Measurements from ENCODE around the gene RPS23.

RPS23 gene

DNA sequence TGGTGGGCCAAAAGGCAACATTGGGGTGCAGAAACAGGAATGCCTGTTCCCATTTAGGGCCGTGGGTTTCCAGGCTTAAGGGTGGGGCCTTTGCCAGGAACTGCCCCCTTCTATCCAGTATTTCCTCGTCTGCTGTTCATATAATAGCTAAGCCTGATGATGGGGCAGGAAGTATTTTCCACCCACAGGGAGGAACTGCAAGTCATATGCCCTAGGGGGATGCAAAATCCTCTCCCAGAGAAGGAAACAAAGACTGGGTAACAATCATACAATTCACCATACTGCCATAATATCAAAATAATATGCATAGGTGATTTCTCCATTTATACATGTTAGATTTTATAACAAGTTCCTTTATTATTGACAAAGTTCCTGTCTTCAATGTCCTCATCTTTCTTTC, 20.5 kb upstream of the RPS23 start:
- H3K36me3 Mint-ChIP-seq, result peaks cover 2% of the 10 kb centered on the region
- no peak overlapping the region for H3K4me3 Mint-ChIP-seq
- no peaks in the 10 kb centered on the region for H3K9me3 Mint-ChIP-seq
- H3K27ac Mint-ChIP-seq, result no peak overlapping the region
- H3K4me1 Mint-ChIP-seq, result no peaks in the 10 kb centered on the region
- no peaks in the 10 kb centered on the region for H3K27me3 Mint-ChIP-seq

DNA sequence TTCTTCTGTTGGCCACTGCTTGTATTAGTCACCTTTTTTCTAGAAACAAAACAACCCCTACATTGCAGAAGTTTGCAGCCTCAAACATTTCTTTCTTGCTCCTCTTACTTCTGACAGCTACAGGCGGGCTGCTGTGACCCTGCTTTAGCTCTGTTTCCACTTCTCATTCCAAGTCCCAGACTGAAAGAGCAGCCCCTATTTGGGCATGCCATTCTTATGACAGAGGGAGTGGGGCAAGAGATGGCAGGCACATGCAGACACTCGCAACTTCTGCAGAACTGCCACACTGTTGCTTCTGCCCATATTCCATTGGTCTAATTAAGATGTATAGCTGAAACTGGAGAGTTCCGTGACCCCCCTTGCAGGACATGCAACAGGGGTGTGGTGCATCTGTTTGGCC, 19.6 kb upstream of the RPS23 start:
- Mint-ChIP-seq H3K36me3 (peaks cover 2% of the 10 kb centered on the region), H3K9me3 (no peaks in the 10 kb centered on the region), H3K4me3 (no peak overlapping the region), H3K27ac (no peak overlapping the region), H3K27me3 (no peaks in the 10 kb centered on the region), H3K4me1 (no peaks in the 10 kb centered on the region)

GRCh38 chr5:82296929-82297328, 18.8 kb upstream of the RPS23 start:
- Mint-ChIP-seq H3K27me3 (no peaks in the 10 kb centered on the region), H3K9me3 (no peaks in the 10 kb centered on the region), H3K4me3 (no peak overlapping the region), H3K4me1 (no peaks in the 10 kb centered on the region), H3K36me3 (peaks cover 2% of the 10 kb centered on the region), H3K27ac (no peak overlapping the region)

DNA sequence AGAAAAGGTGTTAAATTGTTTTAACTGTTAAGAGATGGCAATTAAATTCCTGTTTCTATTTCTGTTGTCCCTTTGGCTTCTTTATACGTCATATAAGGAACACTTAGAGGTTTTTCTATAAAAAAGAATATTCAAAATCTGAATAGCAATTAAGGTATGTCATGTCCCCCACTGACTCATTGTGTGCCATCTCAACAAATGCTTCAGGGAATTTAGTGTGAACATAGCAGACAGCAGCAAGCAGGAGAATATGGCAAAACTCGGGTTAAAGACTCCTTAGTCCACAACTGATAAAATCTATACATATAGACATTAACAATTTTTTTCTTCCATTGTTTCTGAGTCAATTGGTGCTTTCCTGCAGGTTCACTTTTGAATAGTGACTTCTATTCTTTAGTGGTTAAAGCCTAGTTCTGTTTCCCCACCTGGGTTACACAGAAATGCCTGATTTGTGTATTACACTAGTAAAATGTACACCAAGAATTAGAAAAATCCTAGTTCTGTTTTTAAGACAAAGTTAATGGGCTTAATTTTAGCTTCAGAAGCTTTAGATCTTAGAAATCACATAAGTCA, 17.9 kb upstream of the RPS23 start:
- Mint-ChIP-seq H3K9me3 (no peaks in the 10 kb centered on the region), H3K36me3 (peaks cover 2% of the 10 kb centered on the region), H3K4me3 (no peak overlapping the region), H3K27ac (no peak overlapping the region), H3K4me1 (no peaks in the 10 kb centered on the region), H3K27me3 (no peaks in the 10 kb centered on the region)

DNA sequence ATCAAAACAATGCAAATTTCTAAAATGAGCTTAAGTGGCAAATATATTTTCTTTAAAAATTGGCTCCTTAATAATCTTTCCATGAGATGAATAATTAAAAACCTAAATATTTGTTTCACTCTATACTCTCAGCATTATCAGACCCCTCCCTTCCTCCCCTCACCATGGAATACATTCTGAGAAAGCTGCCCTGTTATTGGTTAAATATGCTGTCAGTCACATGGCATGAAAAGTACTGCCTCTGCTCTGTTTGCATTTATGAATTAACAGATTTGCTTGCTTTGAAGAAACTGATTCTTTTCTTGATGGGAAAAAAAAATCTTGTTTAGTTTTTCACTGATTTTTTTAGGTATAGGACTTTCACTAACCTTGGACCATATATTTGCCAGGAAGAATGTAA, 17.0 kb upstream of the RPS23 start:
- Mint-ChIP-seq H3K4me3 (no peak overlapping the region), H3K36me3 (peaks cover 2% of the 10 kb centered on the region), H3K27ac (no peak overlapping the region), H3K27me3 (no peaks in the 10 kb centered on the region), H3K9me3 (no peaks in the 10 kb centered on the region), H3K4me1 (no peaks in the 10 kb centered on the region)

DNA sequence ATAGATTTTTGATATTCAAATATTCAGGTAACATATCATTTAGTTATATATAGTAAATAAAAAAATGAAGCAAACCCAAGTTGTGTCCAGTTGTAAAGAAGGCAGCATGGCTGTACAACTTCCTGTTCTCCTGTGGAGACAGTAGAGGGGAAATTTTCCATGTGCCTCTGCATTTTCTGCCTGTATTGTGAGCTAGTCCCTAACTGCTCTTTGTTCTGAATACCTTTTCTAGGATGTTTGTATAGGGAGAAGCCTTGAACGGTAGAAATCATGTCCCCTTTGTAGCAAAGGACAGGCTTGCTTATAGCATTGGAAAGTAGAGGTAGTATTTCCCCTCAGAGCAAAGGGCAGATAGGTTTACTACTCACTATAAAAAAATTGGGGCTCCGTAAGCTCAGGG, 13.3 kb upstream of the RPS23 start:
- H3K36me3 Mint-ChIP-seq, result no peaks in the 10 kb centered on the region
- H3K9me3 Mint-ChIP-seq, result no peaks in the 10 kb centered on the region
- H3K4me1 Mint-ChIP-seq, result no peaks in the 10 kb centered on the region
- no peaks in the 10 kb centered on the region for H3K27me3 Mint-ChIP-seq
- H3K27ac Mint-ChIP-seq, result no peak overlapping the region
- no peak overlapping the region for H3K4me3 Mint-ChIP-seq

DNA sequence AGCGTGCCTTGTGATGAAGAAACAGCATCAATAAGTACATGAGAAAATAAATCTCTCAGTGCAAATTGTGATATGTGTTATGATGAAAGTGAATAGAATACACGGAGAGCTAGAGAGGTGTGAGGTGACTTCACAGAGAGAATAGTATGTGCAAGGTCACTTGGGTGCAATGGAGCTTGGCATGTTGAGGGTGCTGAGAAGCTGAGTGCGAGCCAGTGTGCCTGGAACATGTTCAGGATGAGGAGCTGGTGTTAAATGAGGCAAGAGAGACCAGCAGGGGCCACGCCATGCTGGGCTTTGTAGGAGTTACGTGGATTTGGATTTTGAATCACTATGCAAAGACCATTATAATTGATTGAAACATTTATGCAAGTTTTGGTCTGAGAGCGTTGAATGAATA, 12.8 kb upstream of the RPS23 start:
- H3K27me3 Mint-ChIP-seq, result no peaks in the 10 kb centered on the region

GRCh38 chr5:82290005-82290404, 11.9 kb upstream of the RPS23 start:
- no peak overlapping the region for H3K27ac Mint-ChIP-seq
- H3K4me1 Mint-ChIP-seq, result no peaks in the 10 kb centered on the region
- H3K9me3 Mint-ChIP-seq, result no peaks in the 10 kb centered on the region

More for the DNA sequence above, 12.8 kb upstream of the RPS23 start:
- H3K9me3 Mint-ChIP-seq, result no peaks in the 10 kb centered on the region
- H3K4me1 Mint-ChIP-seq, result no peaks in the 10 kb centered on the region
- H3K27ac Mint-ChIP-seq, result no peak overlapping the region
- H3K36me3 Mint-ChIP-seq, result no peaks in the 10 kb centered on the region
- H3K4me3 Mint-ChIP-seq, result no peak overlapping the region

GRCh38 chr5:82287625-82288024, 9.5 kb upstream of the RPS23 start:
- H3K4me1 Mint-ChIP-seq, result no peaks in the 10 kb centered on the region
- no peak overlapping the region for H3K4me3 Mint-ChIP-seq
- no peaks in the 10 kb centered on the region for H3K27me3 Mint-ChIP-seq
- H3K27ac Mint-ChIP-seq, result no peak overlapping the region
- no peaks in the 10 kb centered on the region for H3K36me3 Mint-ChIP-seq
- H3K9me3 Mint-ChIP-seq, result no peaks in the 10 kb centered on the region

More at GRCh38 chr5:82290005-82290404, 11.9 kb upstream of the RPS23 start:
- Mint-ChIP-seq H3K36me3 (no peaks in the 10 kb centered on the region), H3K27me3 (no peaks in the 10 kb centered on the region), H3K4me3 (no peak overlapping the region)

DNA sequence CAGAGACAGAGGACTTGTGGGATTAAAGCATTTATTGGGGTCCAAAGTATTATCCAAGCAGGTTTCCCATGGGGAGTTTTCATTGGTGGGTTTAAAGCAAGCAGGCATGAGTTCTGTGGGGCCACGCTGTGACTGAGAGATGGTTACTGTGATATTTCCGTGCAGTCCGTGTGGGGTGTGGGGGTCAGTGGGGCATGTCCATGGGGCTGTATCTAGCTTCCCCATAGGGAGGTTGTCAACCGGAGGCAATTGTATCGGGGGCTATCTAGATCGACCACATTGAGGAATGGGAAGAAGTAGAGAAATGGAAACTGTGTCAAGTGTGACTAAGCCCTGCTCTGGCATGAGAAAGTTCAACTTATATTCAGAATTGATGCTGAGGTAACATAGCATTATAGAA, 7.1 kb upstream of the RPS23 start:
- no peaks in the 10 kb centered on the region for H3K9me3 Mint-ChIP-seq
- H3K4me3 Mint-ChIP-seq, result no peak overlapping the region
- H3K27me3 Mint-ChIP-seq, result no peaks in the 10 kb centered on the region
- H3K27ac Mint-ChIP-seq, result no peak overlapping the region
- peaks cover 5% of the 10 kb centered on the region for H3K4me1 Mint-ChIP-seq
- no peaks in the 10 kb centered on the region for H3K36me3 Mint-ChIP-seq

GRCh38 chr5:82283893-82284292, 5.7 kb upstream of the RPS23 start:
- Mint-ChIP-seq H3K36me3 (no peaks in the 10 kb centered on the region), H3K4me1 (peaks cover 17% of the 10 kb centered on the region), H3K27ac (no peak overlapping the region), H3K4me3 (no peak overlapping the region), H3K9me3 (no peaks in the 10 kb centered on the region), H3K27me3 (no peaks in the 10 kb centered on the region)

- H3K36me3 Mint-ChIP-seq, result peaks cover 34% of the 10 kb centered on the region
- H3K27ac Mint-ChIP-seq, result peak overlapping the region; percentile 100
- H3K4me1 Mint-ChIP-seq, result peaks cover 50% of the 10 kb centered on the region
- peak overlapping the region; percentile 100 for H3K4me3 Mint-ChIP-seq
- H3K27me3 Mint-ChIP-seq, result no peaks in the 10 kb centered on the region
- no peaks in the 10 kb centered on the region for H3K9me3 Mint-ChIP-seq
Observed at GRCh38 chr5:82278711-82279370, 687 bp upstream of the RPS23 start.

- H3K4me3 Mint-ChIP-seq, result peak overlapping the region; percentile 100
- H3K9me3 Mint-ChIP-seq, result no peaks in the 10 kb centered on the region
- peaks cover 57% of the 10 kb centered on the region for H3K4me1 Mint-ChIP-seq
- peak overlapping the region; percentile 100 for H3K27ac Mint-ChIP-seq
- H3K36me3 Mint-ChIP-seq, result peaks cover 40% of the 10 kb centered on the region
- H3K27me3 Mint-ChIP-seq, result no peaks in the 10 kb centered on the region
Observed at GRCh38 chr5:82277613-82277986, 554 bp downstream of the RPS23 start.

GRCh38 chr5:82276800-82277612, 1.1 kb downstream of the RPS23 start:
- Mint-ChIP-seq H3K27me3 (no peaks in the 10 kb centered on the region), H3K9me3 (no peaks in the 10 kb centered on the region), H3K4me3 (peak overlapping the region; percentile 100), H3K36me3 (peaks cover 42% of the 10 kb centered on the region), H3K4me1 (peaks cover 61% of the 10 kb centered on the region), H3K27ac (peak overlapping the region; percentile 100)

DNA sequence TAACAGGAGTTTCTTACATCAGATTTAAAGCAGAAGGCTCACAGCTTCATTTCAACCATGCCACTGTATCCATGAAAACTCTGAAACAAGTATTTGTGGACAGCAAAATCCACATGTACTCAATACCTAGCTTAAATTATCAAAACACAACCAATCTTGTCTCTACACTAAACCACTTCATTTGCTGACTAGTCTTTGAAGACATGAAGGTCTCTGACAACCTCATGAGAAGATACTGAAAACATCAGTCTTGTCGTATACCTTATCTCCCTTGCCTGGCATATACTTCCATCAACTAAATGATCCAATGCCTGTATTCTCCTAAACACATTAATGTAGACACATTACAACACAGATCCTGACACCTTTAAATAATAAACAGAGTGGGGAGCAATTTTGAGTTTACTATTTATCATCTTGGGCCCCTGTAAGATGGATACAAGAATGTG, 2.9 kb downstream of the RPS23 start:
- H3K4me3 Mint-ChIP-seq, result peak overlapping the region; percentile 100
- H3K27me3 Mint-ChIP-seq, result no peaks in the 10 kb centered on the region
- H3K9me3 Mint-ChIP-seq, result no peaks in the 10 kb centered on the region
- peaks cover 60% of the 10 kb centered on the region for H3K4me1 Mint-ChIP-seq
- H3K27ac Mint-ChIP-seq, result peak overlapping the region; percentile 100
- H3K36me3 Mint-ChIP-seq, result peaks cover 44% of the 10 kb centered on the region
